K562 (cell line): ENCODE measurements around the gene CCDC116. TPM values are rescaled to one million over a fixed set of nuclear protein-coding genes. Genes with fewer than 3 reads are reported as not detected.

Source experiments
- ATAC-seq: fragments of 200-7000 bp; cut with Tn5 transposase; 3 replicates; pipeline ENCODE4 v1.9.1; 2020; ENCODE audit warnings: moderate library complexity
- BruUV-seq: library from RNA; stranded (reverse); fragments of 400-500 nt; replicated peaks from 2 replicates; lab custom pipeline; 2021; lab: Mats Ljungman, UMichigan
- CTCF ChIA-PET: fragments of 300-600 bp; formaldehyde crosslinking; extraction: SDS; loops from one replicate; lab custom pipeline; 2021; ENCODE audit warnings: low intra/inter-chr PET ratio; lab: Yijun Ruan, JAX
- POLR2A ChIA-PET: fragments of 300-600, 350-650 bp; sonication (Branson Sonifier 250); formaldehyde crosslinking; extraction: SDS; loops from one replicate; lab custom pipeline; 2021; ENCODE audit warnings: antibody characterized with exemption, inconsistent platforms; lab: Yijun Ruan, JAX
- DNase-seq, 4 experiments: peaks; one replicate each; pipeline versions ENCODE4 v3.0.0 to v3.0.0-alpha.2; 2011 to 2018; ENCODE audit warnings: low spot score in 3 of 4, mixed read lengths in 3 of 4; ENCODE audit errors: extremely low read depth in 1 of 4
- FAIRE-seq: peaks from 2 replicates; lab custom pipeline; 2011; peaks lifted over from hg19 to GRCh38; lab: Jason Lieb, UNC
- H2AFZ ChIP-seq: 2 replicates; pipeline ENCODE4 v1.6.0; 2011; ENCODE audit warnings: low read depth, low read length, control low read depth, inconsistent platforms
- H3K27ac ChIP-seq: fragments of 200-600 bp; 3 replicates; pipeline ENCODE4 v1.8.0; 2011; ENCODE audit warnings: low read depth, mild to moderate bottlenecking, control low read depth, inconsistent platforms, low read length, moderate library complexity, mixed read lengths; ENCODE audit errors: extremely low read depth
- H3K27me3 ChIP-seq, 2 experiments: fragments of 300-600 bp in 1 of 2; 2 replicates in 1 of 2; 3 replicates in 1 of 2; pipeline versions ENCODE4 v1.6.0 to v1.8.0; 2011; ENCODE audit warnings: inconsistent platforms in 2 of 2, low read length in 2 of 2, mild to moderate bottlenecking in 1 of 2, mixed read lengths in 1 of 2, moderate library complexity in 1 of 2; ENCODE audit not compliant: control insufficient read depth in 2 of 2, insufficient read depth in 2 of 2
- H3K36me3 ChIP-seq: fragments of 300-600 bp; 3 replicates; pipeline ENCODE4 v1.8.0; 2011; ENCODE audit warnings: mild to moderate bottlenecking, low read length, inconsistent platforms; ENCODE audit not compliant: control insufficient read depth, insufficient read depth
- H3K4me1 ChIP-seq, 2 experiments: fragments of 200-600 bp in 1 of 2; replicated peaks in 1 of 2; 2 replicates in 1 of 2; 3 replicates in 1 of 2; pipeline versions ENCODE4 v1.5.1 to v1.8.0; 2011; ENCODE audit warnings: inconsistent platforms in 2 of 2, low read length in 2 of 2, mild to moderate bottlenecking in 1 of 2, mixed read lengths in 1 of 2, moderate library complexity in 1 of 2; ENCODE audit not compliant: control insufficient read depth in 2 of 2, insufficient read depth in 2 of 2
- H3K4me2 ChIP-seq: 2 replicates; pipeline ENCODE4 v1.6.1; 2011; ENCODE audit warnings: low read length, control low read depth, inconsistent platforms, mixed read lengths; ENCODE audit not compliant: insufficient read depth
- H3K4me3 ChIP-seq: fragments of 200-600 bp; sonication (generic), shearing (Covaris generic); 2 replicates; pipeline ENCODE4 v1.5.1; 2016; ENCODE audit warnings: control low read depth, inconsistent platforms
- H3K79me2 ChIP-seq: fragments of 200-600 bp; 3 replicates; pipeline ENCODE4 v1.8.0; 2011; ENCODE audit warnings: low read length, inconsistent platforms; ENCODE audit not compliant: control insufficient read depth, insufficient read depth
- H3K9ac ChIP-seq, 2 experiments: 2 replicates each; pipeline versions ENCODE4 v1.6.0 to v1.6.1; 2011; ENCODE audit warnings: low read depth in 2 of 2, low read length in 2 of 2, control low read depth in 1 of 2, inconsistent platforms in 1 of 2, mild to moderate bottlenecking in 1 of 2, mixed read lengths in 1 of 2; ENCODE audit not compliant: insufficient read depth in 1 of 2
- H3K9me1 ChIP-seq: one replicate; pipeline ENCODE4 v1.6.0; 2011; ENCODE audit warnings: inconsistent platforms, mild to moderate bottlenecking, low read length, moderate library complexity; ENCODE audit not compliant: control insufficient read depth, insufficient read depth
- H3K9me3 ChIP-seq: replicated peaks from 2 replicates; pipeline ENCODE4 v1.5.1; 2011; ENCODE audit warnings: low read depth, low read length, inconsistent platforms; ENCODE audit not compliant: control insufficient read depth, insufficient read depth
- H4K20me1 ChIP-seq: replicated peaks from 2 replicates; pipeline ENCODE4 v1.6.1; 2011; ENCODE audit warnings: low read length, inconsistent platforms, mixed read lengths; ENCODE audit not compliant: control insufficient read depth, insufficient read depth
- BMI1 ChIP-seq: fragments of 150-350 bp; IDR thresholded peaks from 2 replicates; pipeline ENCODE4 v1.6.1; 2014; ENCODE audit warnings: low read length
- CBX3 ChIP-seq, 2 experiments: IDR thresholded peaks; 1 replicate in 1 of 2; 2 replicates in 1 of 2; pipeline ENCODE4 v1.6.1; 2012; ENCODE audit warnings: inconsistent platforms in 2 of 2, low read length in 2 of 2, borderline replicate concordance in 1 of 2, control low read depth in 1 of 2
- CHD2 ChIP-seq: IDR thresholded peaks from 2 replicates; pipeline ENCODE4 v1.6.1; 2011; ENCODE audit warnings: low read depth, low read length
- CREB1 ChIP-seq, 2 experiments: sonication (generic) in 1 of 2; formaldehyde crosslinking in 1 of 2; IDR thresholded peaks; 2 replicates each; pipeline versions ENCODE4 v1.6.1 to v1.8.0; 2012 to 2022; ENCODE audit warnings: inconsistent platforms in 1 of 2, mild to moderate bottlenecking in 1 of 2, missing genetic modification reagents in 1 of 2, moderate library complexity in 1 of 2
- DACH1 ChIP-seq: fragments of 450-650 bp; IDR thresholded peaks from 2 replicates; pipeline ENCODE4 v1.6.1; 2018; ENCODE audit not compliant: partially characterized antibody
- HIVEP1 ChIP-seq: fragments of 250-450 bp; sonication (Bioruptor Pico); IDR thresholded peaks from 2 replicates; pipeline ENCODE4 v1.4.0; 2020; ENCODE audit warnings: mild to moderate bottlenecking
- KAT8 ChIP-seq: fragments of 450-650 bp; IDR thresholded peaks from 2 replicates; pipeline ENCODE4 v1.6.1; 2016; ENCODE audit warnings: low read depth, mild to moderate bottlenecking
- MECOM ChIP-seq: fragments of 250-450 bp; sonication (Bioruptor Pico); IDR thresholded peaks from 2 replicates; pipeline ENCODE4 v1.8.0; 2022; ENCODE audit warnings: inconsistent platforms
- NR2F6 ChIP-seq: fragments of 450-650 bp; formaldehyde crosslinking; IDR thresholded peaks from 2 replicates; pipeline ENCODE4 v1.4.0; 2020; ENCODE audit warnings: mild to moderate bottlenecking
- NR4A1 ChIP-seq, 2 experiments: fragments of 250-450 bp in 1 of 2; fragments of 450-650 bp in 1 of 2; sonication (Bioruptor Pico) in 1 of 2; IDR thresholded peaks; 2 replicates each; pipeline versions ENCODE4 v1.4.0 to v1.6.1; 2016 to 2020; ENCODE audit warnings: mild to moderate bottlenecking in 2 of 2, missing compliant biosample characterization in 1 of 2, missing genetic modification characterization in 1 of 2, moderate library complexity in 1 of 2
- SIRT6 ChIP-seq: IDR thresholded peaks from one replicate; pipeline ENCODE4 v1.6.1; 2012; ENCODE audit warnings: low read depth, mild to moderate bottlenecking, control low read depth, inconsistent platforms, low read length, moderate library complexity
- SNIP1 ChIP-seq: fragments of 450-650 bp; IDR thresholded peaks from 2 replicates; pipeline ENCODE4 v1.7.1; 2017; ENCODE audit warnings: low read depth, mild to moderate bottlenecking
- STAG1 ChIP-seq: sonication (generic); formaldehyde crosslinking; IDR thresholded peaks from 2 replicates; pipeline ENCODE4 v1.5.0; 2020; ENCODE audit warnings: missing genetic modification reagents, borderline replicate concordance
- TGIF2 ChIP-seq: sonication (generic); formaldehyde crosslinking; IDR thresholded peaks from 2 replicates; pipeline ENCODE4 v1.8.1; 2022; ENCODE audit warnings: mild to moderate bottlenecking, missing genetic modification reagents, moderate library complexity
- ZBTB1 ChIP-seq: sonication (generic); formaldehyde crosslinking; IDR thresholded peaks from 2 replicates; pipeline ENCODE4 v1.8.1; 2023; ENCODE audit warnings: missing genetic modification reagents, low read depth, mild to moderate bottlenecking, borderline replicate concordance
- ZFX ChIP-seq: sonication (generic); formaldehyde crosslinking; IDR thresholded peaks from 2 replicates; pipeline ENCODE4 v1.8.0; 2022; ENCODE audit warnings: mild to moderate bottlenecking, missing genetic modification reagents, moderate library complexity
- ZNF224 ChIP-seq: sonication (generic); formaldehyde crosslinking; IDR thresholded peaks from 2 replicates; pipeline ENCODE4 v1.8.0; 2022; ENCODE audit warnings: mild to moderate bottlenecking, missing genetic modification reagents
- WGBS: fragments of 100-300 bp; shearing (Covaris generic); methylation state at CpG from one replicate; pipeline ENCODE4 v1.1.6; 2016; ENCODE audit warnings: low coverage, mixed read lengths; ENCODE audit not compliant: insufficient coverage; ENCODE audit errors: missing lambda C conversion rate; 5-methylcytosine and 5-hydroxymethylcytosine counted together
- in situ Hi-C: fragments of 300-500 bp; cut with MboI; formaldehyde crosslinking; loops from 4 replicates; pipeline ENCODE4 v1.15.0; 2018; ENCODE audit warnings: inconsistent platforms, mixed read lengths
- intact Hi-C: fragments of 100-400 bp; cut with micrococcal nuclease; formaldehyde crosslinking; loops from 2 replicates; pipeline ENCODE4 v1.14.2; 2022
- polyA plus RNA-seq, 8 experiments: library from polyadenylated mRNA; depleted of rRNA in 4 of 8; stranded (reverse) in 5 of 8; unstranded in 3 of 8; fragments of >200 nt; fragmentation: Nextera tagmentation in 2 of 8; fragmentation: Illumina TruSeq in 1 of 8; extraction: Ambion mirVana in 2 of 8; extraction: Trizol in 1 of 8; gene quantifications; 2 replicates each; pipeline versions ENCODE4 v1.2.1 to v1.2.3, GENCODE V29; 2011 to 2014; ENCODE audit warnings: inconsistent platforms in 1 of 8, missing spikeins in 1 of 8
- total RNA-seq, 7 experiments: library from RNA; depleted of rRNA in 6 of 7; stranded (reverse); fragments of >200 nt in 6 of 7; fragmentation: Illumina TruSeq in 2 of 7; extraction: Trizol in 2 of 7; gene quantifications; 2 replicates each; pipeline versions ENCODE4 v1.2.1 to v1.2.3, GENCODE V29; 2011 to 2021; ENCODE audit warnings: low replicate concordance in 1 of 7
- TF ChIP-seq, protein P1 (sequence below): fragments of 450-650 bp; formaldehyde crosslinking; IDR thresholded peaks from 2 replicates; pipeline ENCODE4 v1.4.0; 2020; ENCODE audit warnings: mild to moderate bottlenecking, mixed read lengths
- TF ChIP-seq, protein P2 (sequence below): fragments of 250-450 bp; sonication (Bioruptor Pico); IDR thresholded peaks from 2 replicates; pipeline ENCODE4 v1.8.0; 2021; ENCODE audit warnings: mild to moderate bottlenecking, moderate library complexity
- TF ChIP-seq, protein P3 (sequence below): fragments of 250-450 bp; sonication (Bioruptor Pico); IDR thresholded peaks from 2 replicates; pipeline ENCODE4 v1.5.1; 2021; ENCODE audit warnings: mild to moderate bottlenecking

CCDC116 gene
- total and polyA plus RNA-seq, 9 of the 15 experiments (the other 6 are each of a cell fraction or from before 2014, with no cell fraction given) = 1.6 to 11.3 (median 4.7) TPM

DNA sequence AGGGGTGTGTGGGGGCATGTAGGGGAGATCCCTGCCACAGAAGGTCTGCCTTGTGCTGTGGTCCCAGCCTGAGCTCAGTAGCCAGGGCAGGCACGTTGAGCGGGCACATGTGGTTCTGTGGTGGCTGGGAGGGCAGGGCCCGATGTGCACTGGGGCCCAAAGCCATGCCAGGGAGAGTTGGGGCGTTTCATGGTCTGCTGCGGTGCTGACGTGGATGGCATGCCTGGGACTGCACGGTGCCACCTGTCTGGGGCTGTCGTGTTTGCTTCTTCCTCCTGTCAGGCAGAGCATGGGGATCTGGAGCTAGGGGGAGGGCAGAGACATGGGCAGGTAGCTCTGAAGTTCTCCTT, 52.6 kb downstream of the CCDC116 start:
- Histone ChIP-seq H2AFZ (no peak overlapping the region), H3K4me2 (no peak overlapping the region), H3K4me1 (peaks cover 5 to 59% of the 10 kb centered on the region in 2 experiments; a peak in 3 of 5 replicates), H3K79me2 (no peaks in the 10 kb centered on the region), H3K4me3 (no peak overlapping the region), H3K27me3 (no peaks in the 10 kb centered on the region), H3K27ac (no peak overlapping the region), H3K9me3 (no peaks in the 10 kb centered on the region), H3K9me1 (peaks cover 11% of the 10 kb centered on the region), H3K36me3 (peaks cover 92% of the 10 kb centered on the region; the same call in 2 of the 3 replicates), H3K9ac (peak overlapping the region in 1 of 2 experiments; percentile 60; a peak in 2 of 4 replicates), H4K20me1 (peaks cover 23% of the 10 kb centered on the region)
- WGBS = 79% methylated on average over 8 of the region's 8 CpGs
- ATAC-seq (no peak), DNase-seq (peak in 1 of 4 experiments; percentile 62), FAIRE-seq (no peak)
- CTCF ChIA-PET = interaction anchor here (0.5 kb wide), 1 partner anchor 213 kb away, joined by 6 read pairs; no protein-coding TSS in a partner anchor
- intact Hi-C loops (no loop called here), in situ Hi-C loops (no loop called here)
- POLR2A ChIA-PET = interaction anchor here (0.6 to 8.6 kb wide), 16 partner anchors 9 to 323 kb away, joined by 3 to 111 read pairs (median 4); partner anchors contain the start of genes PPIL2 and TOP3B
- no TSS peak for BruUV-seq
- TF ChIP-seq MECOM (CRISPR knock-in tag) (no peak), ZFX (CRISPR knock-in tag) (no peak), DACH1 (no peak), ZNF224 (CRISPR knock-in tag) (no peak), SIRT6 (no peak), NR2F6 (no peak), CHD2 (no peak), NR4A1 (CRISPR knock-in tag; IDR thresholded peaks at IDR 0.05) (peak; percentile 61; the same call in 1 of the 2 replicates), NR4A1 (tag; IDR thresholded peaks at IDR 0.05) (no peak), CREB1 (IDR thresholded peaks at IDR 0.05) (no peak), CREB1 (CRISPR knock-in tag; IDR thresholded peaks at IDR 0.05) (no peak), BMI1 (no peak), ZBTB1 (CRISPR knock-in tag) (no peak), TGIF2 (no peak), KAT8 (no peak), HIVEP1 (CRISPR knock-in tag) (no peak), STAG1 (CRISPR knock-in tag) (peak; percentile 0; the same call in 1 of the 2 replicates), CBX3 (IDR thresholded peaks at IDR 0.05; ENCODE audit: borderline replicate concordance in 1 of 2, low read length in 2 of 2) (no peak), SNIP1 (no peak)
- TF ChIP-seq, protein P1, sequence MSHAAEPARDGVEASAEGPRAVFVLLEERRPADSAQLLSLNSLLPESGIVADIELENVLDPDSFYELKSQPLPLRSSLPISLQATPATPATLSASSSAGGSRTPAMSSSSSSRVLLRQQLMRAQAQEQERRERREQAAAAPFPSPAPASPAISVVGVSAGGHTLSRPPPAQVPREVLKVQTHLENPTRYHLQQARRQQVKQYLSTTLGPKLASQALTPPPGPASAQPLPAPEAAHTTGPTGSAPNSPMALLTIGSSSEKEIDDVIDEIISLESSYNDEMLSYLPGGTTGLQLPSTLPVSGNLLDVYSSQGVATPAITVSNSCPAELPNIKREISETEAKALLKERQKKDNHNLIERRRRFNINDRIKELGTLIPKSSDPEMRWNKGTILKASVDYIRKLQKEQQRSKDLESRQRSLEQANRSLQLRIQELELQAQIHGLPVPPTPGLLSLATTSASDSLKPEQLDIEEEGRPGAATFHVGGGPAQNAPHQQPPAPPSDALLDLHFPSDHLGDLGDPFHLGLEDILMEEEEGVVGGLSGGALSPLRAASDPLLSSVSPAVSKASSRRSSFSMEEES (CRISPR knock-in tag) = no peak
- TF ChIP-seq, protein P2, sequence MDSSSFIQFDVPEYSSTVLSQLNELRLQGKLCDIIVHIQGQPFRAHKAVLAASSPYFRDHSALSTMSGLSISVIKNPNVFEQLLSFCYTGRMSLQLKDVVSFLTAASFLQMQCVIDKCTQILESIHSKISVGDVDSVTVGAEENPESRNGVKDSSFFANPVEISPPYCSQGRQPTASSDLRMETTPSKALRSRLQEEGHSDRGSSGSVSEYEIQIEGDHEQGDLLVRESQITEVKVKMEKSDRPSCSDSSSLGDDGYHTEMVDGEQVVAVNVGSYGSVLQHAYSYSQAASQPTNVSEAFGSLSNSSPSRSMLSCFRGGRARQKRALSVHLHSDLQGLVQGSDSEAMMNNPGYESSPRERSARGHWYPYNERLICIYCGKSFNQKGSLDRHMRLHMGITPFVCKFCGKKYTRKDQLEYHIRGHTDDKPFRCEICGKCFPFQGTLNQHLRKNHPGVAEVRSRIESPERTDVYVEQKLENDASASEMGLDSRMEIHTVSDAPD (CRISPR knock-in tag) = no peak
- TF ChIP-seq, protein P3, sequence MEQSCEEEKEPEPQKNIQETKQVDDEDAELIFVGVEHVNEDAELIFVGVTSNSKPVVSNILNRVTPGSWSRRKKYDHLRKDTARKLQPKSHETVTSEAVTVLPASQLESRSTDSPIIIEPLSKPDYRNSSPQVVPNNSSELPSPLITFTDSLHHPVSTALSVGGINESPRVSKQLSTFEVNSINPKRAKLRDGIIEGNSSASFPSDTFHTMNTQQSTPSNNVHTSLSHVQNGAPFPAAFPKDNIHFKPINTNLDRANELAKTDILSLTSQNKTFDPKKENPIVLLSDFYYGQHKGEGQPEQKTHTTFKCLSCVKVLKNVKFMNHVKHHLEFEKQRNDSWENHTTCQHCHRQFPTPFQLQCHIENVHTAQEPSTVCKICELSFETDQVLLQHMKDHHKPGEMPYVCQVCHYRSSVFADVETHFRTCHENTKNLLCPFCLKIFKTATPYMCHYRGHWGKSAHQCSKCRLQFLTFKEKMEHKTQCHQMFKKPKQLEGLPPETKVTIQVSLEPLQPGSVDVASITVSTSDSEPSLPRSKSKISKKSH = no peak
